PC-9 (cell line): ENCODE results near the gene CGA. TPM values are rescaled to one million over a fixed set of nuclear protein-coding genes. Genes with fewer than 3 reads are reported as not detected.

Experiments used
- BruUV-seq: library from RNA; stranded (reverse); fragments of 400-500 nt; replicated peaks from 2 replicates; lab custom pipeline; 2021; lab: Mats Ljungman, UMichigan
- CTCF ChIA-PET: fragments of 300-600 bp; sonication (Branson Sonifier 250); formaldehyde crosslinking; loops from one replicate; lab custom pipeline; 2022; ENCODE audit warnings: antibody characterized with exemption; lab: Charles Lee
- POLR2A ChIA-PET: fragments of 300-600 bp; sonication (Branson Sonifier 250); formaldehyde crosslinking; loops from one replicate; lab custom pipeline; 2022; ENCODE audit warnings: antibody characterized with exemption; ENCODE audit not compliant: unreplicated experiment; lab: Charles Lee
- DNase-seq, 2 experiments: peaks; one replicate each; pipeline versions ENCODE4 v3.0.0 to v3.0.0-alpha.2; 2015 to 2022; ENCODE audit warnings: mixed read lengths in 1 of 2
- H2AFZ ChIP-seq: fragments of 200-600 bp; sonication (generic); 2 replicates; pipeline ENCODE4 v1.8.1; 2017; ENCODE audit warnings: antibody characterized with exemption
- H3F3A ChIP-seq: fragments of 200-600 bp; sonication (generic); 2 replicates; pipeline ENCODE4 v1.8.1; 2017; ENCODE audit warnings: antibody characterized with exemption, mild to moderate bottlenecking, low read depth; ENCODE audit not compliant: insufficient read depth
- H3K27ac ChIP-seq: fragments of 200-600 bp; sonication (generic); 2 replicates; pipeline ENCODE4 v1.6.1; 2016; ENCODE audit warnings: mixed run types
- H3K27me3 ChIP-seq: fragments of 200-600 bp; sonication (generic); 2 replicates; pipeline ENCODE4 v1.6.1; 2016; ENCODE audit warnings: low read depth, mixed run types; ENCODE audit not compliant: insufficient read depth
- H3K36me3 ChIP-seq: fragments of 200-600 bp; sonication (generic); 2 replicates; pipeline ENCODE4 v1.6.1; 2016; ENCODE audit warnings: low read depth, mixed run types
- H3K4me1 ChIP-seq: fragments of 200-600 bp; sonication (generic); replicated peaks from 2 replicates; pipeline ENCODE4 v1.6.1; 2016; ENCODE audit warnings: mixed run types; ENCODE audit not compliant: insufficient read depth
- H3K4me2 ChIP-seq: fragments of 200-600 bp; sonication (generic); 2 replicates; pipeline ENCODE4 v1.6.1; 2017; ENCODE audit warnings: mixed run types
- H3K4me3 ChIP-seq: fragments of 200-600 bp; sonication (generic); 2 replicates; pipeline ENCODE4 v1.6.1; 2016; ENCODE audit warnings: mixed run types
- H3K79me2 ChIP-seq: fragments of 200-600 bp; sonication (generic); 2 replicates; pipeline ENCODE4 v1.6.1; 2017; ENCODE audit warnings: low read depth, mixed run types
- H3K9me2 ChIP-seq: fragments of 200-600 bp; sonication (generic); 2 replicates; pipeline ENCODE4 v1.8.1; 2017; ENCODE audit warnings: mild to moderate bottlenecking; ENCODE audit not compliant: insufficient read depth
- H3K9me3 ChIP-seq: fragments of 200-600 bp; sonication (generic); 2 replicates; pipeline ENCODE4 v1.8.1; 2016; ENCODE audit warnings: low read depth; ENCODE audit not compliant: insufficient read depth
- H4K20me1 ChIP-seq: fragments of 200-600 bp; sonication (generic); 2 replicates; pipeline ENCODE4 v1.8.1; 2017; ENCODE audit not compliant: insufficient read depth
- EZH2 ChIP-seq: fragments of 200-600 bp; sonication (generic); IDR thresholded peaks from 2 replicates; pipeline ENCODE4 v1.8.0; 2017; ENCODE audit warnings: antibody characterized with exemption, low read depth
- intact Hi-C: fragments of 100-400 bp; cut with micrococcal nuclease; formaldehyde crosslinking; loops from one replicate; pipeline ENCODE4 v1.10.0; 2022; ENCODE audit not compliant: unreplicated experiment
- total RNA-seq: library from RNA; stranded (reverse); gene quantifications from 2 replicates; pipeline ENCODE4 v1.2.3, GENCODE V29; 2021
- TF ChIP-seq, protein P1 (sequence below): fragments of 200-600 bp; sonication (generic); conservative IDR thresholded peaks from 2 replicates; pipeline ENCODE4 v1.6.1; 2017; ENCODE audit warnings: mixed run types, antibody characterized with exemption, mild to moderate bottlenecking, moderate library complexity

Gene CGA
- total RNA-seq, 1 experiment from 2014 or later, result not detected

GRCh38 chr6:87105823-87106222 lies 10.9 kb upstream of the CGA start:
- TF ChIP-seq, protein P1, sequence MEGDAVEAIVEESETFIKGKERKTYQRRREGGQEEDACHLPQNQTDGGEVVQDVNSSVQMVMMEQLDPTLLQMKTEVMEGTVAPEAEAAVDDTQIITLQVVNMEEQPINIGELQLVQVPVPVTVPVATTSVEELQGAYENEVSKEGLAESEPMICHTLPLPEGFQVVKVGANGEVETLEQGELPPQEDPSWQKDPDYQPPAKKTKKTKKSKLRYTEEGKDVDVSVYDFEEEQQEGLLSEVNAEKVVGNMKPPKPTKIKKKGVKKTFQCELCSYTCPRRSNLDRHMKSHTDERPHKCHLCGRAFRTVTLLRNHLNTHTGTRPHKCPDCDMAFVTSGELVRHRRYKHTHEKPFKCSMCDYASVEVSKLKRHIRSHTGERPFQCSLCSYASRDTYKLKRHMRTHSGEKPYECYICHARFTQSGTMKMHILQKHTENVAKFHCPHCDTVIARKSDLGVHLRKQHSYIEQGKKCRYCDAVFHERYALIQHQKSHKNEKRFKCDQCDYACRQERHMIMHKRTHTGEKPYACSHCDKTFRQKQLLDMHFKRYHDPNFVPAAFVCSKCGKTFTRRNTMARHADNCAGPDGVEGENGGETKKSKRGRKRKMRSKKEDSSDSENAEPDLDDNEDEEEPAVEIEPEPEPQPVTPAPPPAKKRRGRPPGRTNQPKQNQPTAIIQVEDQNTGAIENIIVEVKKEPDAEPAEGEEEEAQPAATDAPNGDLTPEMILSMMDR, result no peak
- TF ChIP-seq EZH2, result no peak
- intact Hi-C loops, result no loop called here
- Histone ChIP-seq H3K9me2 (no peaks in the 10 kb centered on the region), H3K9me3 (no peaks in the 10 kb centered on the region), H3K4me3 (no peak overlapping the region), H3K79me2 (no peaks in the 10 kb centered on the region), H3F3A (no peaks in the 10 kb centered on the region), H4K20me1 (no peaks in the 10 kb centered on the region), H2AFZ (no peak overlapping the region), H3K4me2 (no peak overlapping the region), H3K27me3 (no peaks in the 10 kb centered on the region), H3K27ac (no peak overlapping the region), H3K4me1 (no peaks in the 10 kb centered on the region), H3K36me3 (no peaks in the 10 kb centered on the region)
- POLR2A ChIA-PET, result no interaction called here
- CTCF ChIA-PET, result no interaction called here
- DNase-seq, result no peak
- no TSS peak for BruUV-seq

DNA sequence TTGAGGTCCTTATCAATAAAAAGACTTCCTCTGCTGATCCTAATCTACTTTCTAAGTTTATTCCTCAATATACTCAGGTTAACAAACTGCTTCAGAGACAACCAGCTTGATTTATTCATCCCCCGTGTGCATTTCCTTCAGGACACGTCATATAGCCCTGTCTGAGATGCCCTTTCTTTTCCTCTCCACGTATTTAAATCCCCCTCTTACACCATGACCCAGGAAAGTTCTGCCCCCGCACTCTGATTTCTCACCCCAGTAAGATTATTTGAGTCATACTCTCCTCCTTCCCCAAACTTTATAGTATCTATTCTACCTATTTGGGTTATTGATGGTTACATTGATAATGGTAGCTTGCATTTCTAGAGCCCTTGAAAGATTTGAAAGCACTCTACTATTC lies 9.8 kb upstream of the CGA start:
- Histone ChIP-seq H3K4me2 (no peak overlapping the region), H3K27ac (no peak overlapping the region), H2AFZ (no peak overlapping the region), H3K4me1 (no peaks in the 10 kb centered on the region), H3K27me3 (no peaks in the 10 kb centered on the region), H3K79me2 (no peaks in the 10 kb centered on the region), H3F3A (no peaks in the 10 kb centered on the region), H3K9me2 (no peaks in the 10 kb centered on the region), H3K4me3 (no peak overlapping the region), H3K36me3 (no peaks in the 10 kb centered on the region), H3K9me3 (no peaks in the 10 kb centered on the region), H4K20me1 (no peaks in the 10 kb centered on the region)
- no peak for DNase-seq
- POLR2A ChIA-PET, result no interaction called here
- intact Hi-C loops, result no loop called here
- TF ChIP-seq, protein P1, result no peak
- TF ChIP-seq EZH2, result no peak
- CTCF ChIA-PET, result no interaction called here
- no TSS peak for BruUV-seq

GRCh38 chr6:87103977-87104601 lies 9.2 kb upstream of the CGA start:
- no peaks in the 10 kb centered on the region for H3K79me2 ChIP-seq
- H3K27me3 ChIP-seq, result no peaks in the 10 kb centered on the region
- H3K4me3 ChIP-seq, result no peak overlapping the region
- H3K4me2 ChIP-seq, result no peak overlapping the region
- H3K9me2 ChIP-seq, result no peaks in the 10 kb centered on the region
- POLR2A ChIA-PET, result no interaction called here
- CTCF ChIA-PET, result no interaction called here
- no peaks in the 10 kb centered on the region for H3K9me3 ChIP-seq
- intact Hi-C loops, result no loop called here
- H3K27ac ChIP-seq, result no peak overlapping the region
- no peaks in the 10 kb centered on the region for H3K36me3 ChIP-seq
- H3K4me1 ChIP-seq, result no peaks in the 10 kb centered on the region
- no peak overlapping the region for H2AFZ ChIP-seq
- no peak for DNase-seq
- BruUV-seq, result no TSS peak
- TF ChIP-seq, protein P1, result no peak
- TF ChIP-seq EZH2, result no peak
- no peaks in the 10 kb centered on the region for H3F3A ChIP-seq
- no peaks in the 10 kb centered on the region for H4K20me1 ChIP-seq
